ENCODE results near the gene CASKIN1.
"Not testable (repeated sequence)": the region's sequence is repeated elsewhere in the genome, so short reads cannot be mapped to it uniquely, and the experiment has no call there.

CASKIN1 gene

GRCh38 chr16:2155091-2155950 lies 41.1 kb downstream of the CASKIN1 start, which contains the start of gene TRAF7:
Gene TRAF7 (plus strand): TSS chr16:2155782. CDS start chr16:2163921, 8,139 bp downstream.
- peak; percentile 100 for DNase-seq (ENCODE audit: low spot score)

DNA sequence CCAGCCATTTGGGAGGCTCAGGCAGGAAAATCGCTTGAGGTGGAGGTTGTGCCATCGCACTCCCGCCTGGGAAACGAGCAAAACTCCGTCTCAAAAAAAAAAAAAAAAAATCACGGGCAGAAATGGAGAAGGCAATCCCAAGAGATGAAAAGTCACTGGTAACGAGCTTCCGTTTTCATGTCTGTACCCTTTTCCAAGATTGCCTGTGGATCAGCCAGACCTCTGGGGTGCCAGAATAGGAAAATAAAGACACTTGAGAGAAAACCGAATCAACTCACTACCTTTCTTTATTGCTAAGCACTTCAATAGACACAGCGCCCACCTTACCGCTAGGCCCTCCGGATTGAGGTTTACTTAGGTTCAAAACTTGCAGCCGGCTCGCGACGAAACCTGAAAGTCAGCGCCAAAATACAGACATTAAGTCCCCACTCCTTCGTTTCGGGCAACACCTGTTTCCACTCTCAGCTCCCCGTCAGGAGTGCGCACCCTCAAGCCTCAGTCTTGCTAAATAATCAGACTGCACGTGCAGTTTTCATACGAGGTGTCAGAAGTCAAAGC lies 41.8 kb downstream of the CASKIN1 start:
- no peak for DNase-seq (ENCODE audit: low spot score)

GRCh38 chr16:2152695-2153506 lies 43.5 kb downstream of the CASKIN1 start:
- DNase-seq (ENCODE audit: low spot score): peak; percentile 47

DNA sequence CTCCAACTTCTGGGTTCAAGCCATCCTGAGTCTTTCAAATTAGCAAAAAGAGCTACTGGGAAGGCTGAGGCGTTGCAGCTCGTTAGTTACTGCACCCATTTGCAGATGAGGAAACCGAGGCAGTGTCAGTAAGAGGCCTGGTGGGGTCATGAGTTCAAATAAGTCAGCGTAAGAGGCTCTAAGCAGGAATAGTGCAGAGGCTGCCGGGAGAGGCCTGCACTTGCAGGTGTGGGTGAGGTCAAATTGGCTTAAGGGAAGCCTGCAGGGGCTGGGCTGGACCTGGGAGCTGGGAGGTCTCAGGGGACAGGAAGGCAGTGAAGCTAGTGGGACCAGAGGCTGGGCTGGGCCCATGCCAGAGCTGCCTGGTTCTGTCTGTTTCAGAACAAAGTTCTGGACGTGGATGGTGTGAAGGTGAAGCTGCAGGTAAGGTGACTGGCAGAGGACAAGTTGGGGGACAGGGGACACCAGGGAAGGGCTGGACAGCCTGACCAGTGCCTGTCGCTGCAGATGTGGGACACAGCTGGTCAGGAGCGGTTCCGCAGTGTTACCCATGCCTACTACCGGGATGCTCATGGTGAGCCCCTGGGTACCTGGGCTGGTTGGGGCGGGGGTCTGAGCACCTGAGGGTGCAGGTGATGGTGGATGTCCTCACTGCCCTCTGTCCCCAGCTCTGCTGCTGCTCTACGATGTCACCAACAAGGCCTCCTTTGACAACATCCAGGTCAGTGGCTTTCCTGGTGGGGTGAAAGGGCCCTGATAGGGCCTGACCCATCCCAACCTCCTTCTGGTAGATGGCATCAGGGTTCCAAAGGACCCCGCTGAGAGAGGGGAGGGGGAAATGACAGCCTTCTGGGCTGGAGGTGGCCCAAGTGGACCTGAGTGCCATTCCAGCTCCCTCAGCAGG lies 45.0 kb downstream of the CASKIN1 start:
- DNase-seq (ENCODE audit: low spot score): peak; percentile 41

DNA sequence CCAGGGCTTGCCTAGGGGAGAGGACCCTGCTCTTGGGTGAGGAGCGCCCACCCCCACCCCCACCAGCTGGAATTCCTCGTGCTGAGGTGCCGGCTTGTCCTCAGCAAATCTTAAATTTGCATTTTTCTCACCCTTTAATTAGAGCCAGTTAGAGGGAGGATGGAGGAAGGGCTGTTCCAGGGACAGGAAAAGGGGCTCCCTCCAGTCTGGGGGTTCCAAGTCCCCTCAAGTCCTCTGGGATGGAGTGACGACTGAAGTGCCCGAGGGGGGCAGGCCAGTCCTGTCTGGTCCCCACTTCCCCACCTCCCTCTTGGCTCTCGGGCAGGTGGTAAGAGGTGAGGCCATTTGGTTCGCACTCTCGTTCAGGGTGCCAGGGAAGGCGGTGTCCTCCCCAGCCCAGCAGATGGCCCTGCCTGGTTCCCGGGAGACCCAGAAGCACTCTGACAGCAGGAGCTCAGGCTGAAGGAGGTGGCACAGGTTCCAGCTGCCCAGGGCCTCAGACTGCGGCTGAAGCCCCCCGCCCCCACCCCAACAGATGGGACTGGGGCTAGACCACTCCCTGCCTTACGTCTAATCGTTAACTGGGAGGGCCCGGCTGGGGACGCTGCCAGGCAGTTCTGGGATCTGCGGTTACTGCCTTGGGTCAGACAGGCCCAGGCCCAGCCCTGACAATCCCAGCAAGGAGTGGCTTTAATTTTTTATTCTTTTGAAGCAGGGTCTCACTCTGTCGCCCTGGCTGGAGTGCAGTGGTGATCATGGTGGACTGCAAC lies 45.8 kb downstream of the CASKIN1 start:
- peak; percentile 54 for DNase-seq (ENCODE audit: low spot score)

GRCh38 chr16:2149630-2150417 lies 46.6 kb downstream of the CASKIN1 start:
- DNase-seq (ENCODE audit: low spot score): peak; percentile 63

GRCh38 chr16:2148714-2149629 lies 47.4 kb downstream of the CASKIN1 start:
- peak; percentile 43 for DNase-seq (ENCODE audit: low spot score)

GRCh38 chr16:2147981-2148671 lies 48.3 kb downstream of the CASKIN1 start, which contains the start of gene RAB26:
Gene RAB26 (plus strand): TSS chr16:2148625. CDS start chr16:2148784, 159 bp downstream.
- peak; percentile 60 for DNase-seq (ENCODE audit: low spot score)

GRCh38 chr16:2147378-2147777 lies 49.0 kb downstream of the CASKIN1 start:
- DNase-seq (ENCODE audit: low spot score): no peak

DNA sequence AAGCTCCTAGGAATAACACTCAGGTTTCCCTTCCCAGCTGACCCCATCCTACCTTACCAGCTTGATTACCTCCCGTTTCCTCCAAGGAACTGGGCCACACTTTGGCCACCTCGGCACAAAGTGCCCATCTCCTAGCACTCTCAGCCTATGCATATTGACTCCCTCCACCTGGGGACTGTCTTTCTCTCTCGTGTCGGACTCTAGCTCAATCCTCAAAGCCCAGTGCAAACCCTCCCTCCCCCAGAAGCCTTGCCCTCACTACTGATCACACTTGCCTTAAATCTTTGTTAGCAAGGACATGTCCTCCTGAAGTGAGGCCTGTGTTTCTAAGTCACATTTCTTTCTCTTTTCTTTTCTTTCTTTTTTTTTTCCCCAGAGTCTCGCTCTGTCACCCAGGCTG lies 50.6 kb downstream of the CASKIN1 start:
- DNase-seq (ENCODE audit: low spot score): no peak

DNA sequence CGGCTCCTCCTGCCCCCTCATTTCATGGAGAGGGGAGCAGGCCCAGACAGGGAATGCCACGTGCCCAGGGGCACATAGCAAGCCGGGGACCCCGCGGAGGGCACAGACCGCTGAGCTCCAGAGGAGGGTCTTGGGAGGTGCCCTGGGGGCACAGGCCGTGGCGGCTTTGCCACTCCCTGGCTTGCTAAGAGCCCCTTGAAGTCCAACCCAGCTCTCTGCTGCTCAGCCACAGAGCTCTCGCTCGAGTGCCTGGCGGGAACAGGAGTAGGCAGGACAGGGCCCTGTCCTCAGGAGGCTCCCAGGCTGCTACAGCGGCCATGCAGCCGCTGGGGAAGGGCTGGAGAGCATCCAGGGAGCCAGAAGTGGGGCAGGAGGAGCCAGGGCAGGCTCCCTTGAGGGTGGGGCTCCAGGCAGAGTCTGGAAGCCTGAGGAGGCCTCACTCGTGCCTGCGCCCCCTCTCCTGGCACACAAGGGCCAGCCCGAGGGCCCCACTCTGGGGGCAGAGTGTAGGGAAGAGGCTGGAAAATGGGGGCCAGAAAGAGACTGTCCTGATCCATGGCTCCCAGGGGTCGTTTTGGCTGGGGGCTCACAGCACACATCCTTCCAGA lies 52.4 kb downstream of the CASKIN1 start:
- DNase-seq (ENCODE audit: low spot score): no peak

DNA sequence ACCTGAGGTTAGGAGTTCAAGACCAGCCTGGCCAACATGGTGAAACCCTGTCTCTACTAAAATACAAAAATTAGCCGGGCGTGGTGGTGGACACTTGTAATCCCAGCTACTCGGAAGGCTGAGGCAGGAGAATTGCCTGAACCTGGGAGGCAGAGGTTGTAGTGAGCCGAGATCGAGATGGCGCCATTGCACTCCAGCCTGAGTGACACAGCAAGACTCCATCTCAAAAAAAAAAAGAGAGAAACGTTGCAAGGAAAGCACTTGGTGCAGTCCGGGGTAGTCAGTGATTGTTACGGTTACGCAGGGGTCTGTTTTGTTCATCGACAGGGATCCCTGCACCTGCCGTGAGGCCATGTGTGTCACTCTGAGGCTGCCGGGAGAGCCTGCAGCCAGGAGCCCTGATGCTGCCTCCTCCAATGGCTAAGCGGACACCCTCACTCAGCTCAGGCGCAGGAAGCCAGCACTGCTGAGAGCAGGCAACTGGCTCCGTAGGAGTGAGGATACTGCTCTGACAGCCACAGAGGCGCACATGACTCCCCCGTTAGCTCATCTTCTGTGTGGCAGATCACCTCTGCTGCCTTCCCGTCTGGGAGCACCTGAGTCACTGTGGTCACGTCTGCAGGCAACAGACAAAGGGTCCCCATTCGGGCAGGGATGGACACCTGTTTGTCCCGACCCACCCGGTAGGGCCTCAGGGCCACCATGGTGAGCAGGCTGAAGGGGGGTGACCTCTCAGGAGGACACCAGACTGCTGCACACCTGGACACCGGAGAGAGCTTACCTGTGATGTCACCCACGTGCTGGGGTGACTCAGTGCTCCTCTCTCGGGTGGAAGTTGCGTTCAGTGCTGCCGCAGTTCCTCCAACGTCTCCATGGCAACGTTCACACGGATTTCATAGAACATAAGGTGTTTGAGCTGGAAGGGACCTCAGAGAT lies 53.2 kb downstream of the CASKIN1 start:
- DNase-seq (ENCODE audit: low spot score): no peak

- DNase-seq (ENCODE audit: low spot score): peak; percentile 93
Measured at GRCh38 chr16:2135770-2136490, 60.5 kb downstream of the CASKIN1 start, which contains the start of gene PKD1. Gene PKD1 (minus strand): TSS chr16:2135898. CDS start chr16:2135689, 209 bp downstream.

GRCh38 chr16:2135071-2135470 lies 61.3 kb downstream of the CASKIN1 start:
- DNase-seq (ENCODE audit: low spot score): not testable (repeated sequence)

DNA sequence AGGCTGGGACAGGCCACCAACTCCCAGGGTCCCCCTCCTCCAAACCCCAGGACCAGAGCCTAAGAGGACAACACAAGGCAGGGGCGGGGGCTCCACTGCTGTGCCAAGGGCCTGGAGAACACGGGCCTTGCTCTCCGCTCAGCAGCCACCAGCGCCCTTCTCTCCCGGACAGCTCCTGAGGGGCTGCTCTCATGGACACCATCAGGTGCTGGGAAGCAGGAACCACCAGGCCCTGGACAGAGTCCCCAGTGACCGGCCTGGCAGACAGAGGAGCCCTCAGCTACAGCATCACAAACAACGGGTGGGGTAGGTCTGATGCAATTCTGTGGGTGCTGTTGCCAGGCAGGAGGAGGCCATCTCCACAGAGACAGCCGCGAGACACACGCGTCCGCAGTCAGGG lies 62.6 kb downstream of the CASKIN1 start:
- DNase-seq (ENCODE audit: low spot score): not testable (repeated sequence)
